WI38 (cell line): ENCODE data around the gene SPN.

Experiments
- H3K4me3 ChIP-seq: 2 replicates; pipeline ENCODE4 v1.5.1; 2011; ENCODE audit warnings: low read depth, mild to moderate bottlenecking, control low read depth, low read length
- TF ChIP-seq, protein P1 (sequence below): IDR thresholded peaks from 2 replicates; pipeline ENCODE4 v1.5.1; 2012; ENCODE audit warnings: low read depth, mild to moderate bottlenecking, control low read depth, low read length

The SPN gene

DNA sequence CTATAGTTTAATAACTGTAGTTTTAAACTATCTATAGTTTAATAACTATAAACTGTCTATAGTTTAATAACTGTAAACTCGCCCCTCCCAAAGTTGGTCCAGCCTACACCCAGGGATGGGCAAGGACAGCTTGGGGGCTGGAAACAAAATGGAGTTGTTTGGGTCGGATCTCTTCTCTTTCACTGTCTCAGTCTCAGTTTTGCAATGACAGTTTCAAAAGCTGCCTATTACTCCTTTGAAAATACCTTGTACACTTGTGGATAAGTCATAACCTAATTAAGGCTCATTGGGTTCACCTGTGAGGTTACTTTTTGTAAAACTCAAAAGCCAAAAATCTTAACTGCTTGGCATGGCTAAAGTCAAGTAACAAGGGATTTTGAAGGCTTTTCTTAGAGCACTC lies 51.3 kb downstream of the SPN start:
- TF ChIP-seq, protein P1, sequence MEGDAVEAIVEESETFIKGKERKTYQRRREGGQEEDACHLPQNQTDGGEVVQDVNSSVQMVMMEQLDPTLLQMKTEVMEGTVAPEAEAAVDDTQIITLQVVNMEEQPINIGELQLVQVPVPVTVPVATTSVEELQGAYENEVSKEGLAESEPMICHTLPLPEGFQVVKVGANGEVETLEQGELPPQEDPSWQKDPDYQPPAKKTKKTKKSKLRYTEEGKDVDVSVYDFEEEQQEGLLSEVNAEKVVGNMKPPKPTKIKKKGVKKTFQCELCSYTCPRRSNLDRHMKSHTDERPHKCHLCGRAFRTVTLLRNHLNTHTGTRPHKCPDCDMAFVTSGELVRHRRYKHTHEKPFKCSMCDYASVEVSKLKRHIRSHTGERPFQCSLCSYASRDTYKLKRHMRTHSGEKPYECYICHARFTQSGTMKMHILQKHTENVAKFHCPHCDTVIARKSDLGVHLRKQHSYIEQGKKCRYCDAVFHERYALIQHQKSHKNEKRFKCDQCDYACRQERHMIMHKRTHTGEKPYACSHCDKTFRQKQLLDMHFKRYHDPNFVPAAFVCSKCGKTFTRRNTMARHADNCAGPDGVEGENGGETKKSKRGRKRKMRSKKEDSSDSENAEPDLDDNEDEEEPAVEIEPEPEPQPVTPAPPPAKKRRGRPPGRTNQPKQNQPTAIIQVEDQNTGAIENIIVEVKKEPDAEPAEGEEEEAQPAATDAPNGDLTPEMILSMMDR, result no peak
- no peak overlapping the region for H3K4me3 ChIP-seq

DNA sequence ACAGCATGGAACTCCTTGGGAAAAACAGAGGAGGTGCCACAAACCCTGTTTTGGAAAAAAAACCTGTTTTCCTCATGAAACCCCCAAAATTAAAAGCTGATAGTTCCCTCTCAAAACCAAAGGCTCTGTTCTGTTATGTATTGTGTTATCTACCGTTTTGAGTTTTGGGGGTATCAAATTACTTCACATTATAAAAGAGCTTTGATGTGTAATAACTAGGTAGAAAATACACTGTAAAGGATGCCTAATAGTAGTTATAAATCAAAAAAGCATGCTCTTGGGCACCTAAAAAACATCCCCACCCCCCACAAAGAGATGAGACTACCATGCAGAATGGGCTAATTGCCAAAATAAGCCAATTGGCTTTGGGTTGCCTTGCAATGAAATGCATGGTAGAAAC lies 51.9 kb downstream of the SPN start:
- no peak overlapping the region for H3K4me3 ChIP-seq
- TF ChIP-seq, protein P1, result no peak

DNA sequence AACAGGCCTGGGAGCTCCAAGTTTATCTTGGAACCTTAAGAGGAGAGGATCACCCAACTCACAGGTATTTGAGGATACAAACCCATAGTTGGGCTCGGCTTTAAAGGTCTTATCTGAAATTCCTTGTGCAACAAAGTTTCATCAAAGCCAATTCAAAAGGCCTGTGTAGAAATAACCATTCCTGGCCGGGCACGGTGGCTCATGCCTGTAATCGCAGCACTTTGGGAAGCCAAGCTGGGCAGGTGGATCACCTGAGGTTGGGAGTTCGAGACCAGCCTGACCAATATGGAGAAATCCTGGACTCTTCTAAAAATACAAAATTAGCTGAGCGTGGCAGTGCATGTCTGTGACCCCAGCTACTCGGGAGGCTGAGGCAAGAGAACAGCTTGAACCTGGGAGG lies 54.1 kb downstream of the SPN start:
- H3K4me3 ChIP-seq, result no peak overlapping the region
- TF ChIP-seq, protein P1, result no peak

DNA sequence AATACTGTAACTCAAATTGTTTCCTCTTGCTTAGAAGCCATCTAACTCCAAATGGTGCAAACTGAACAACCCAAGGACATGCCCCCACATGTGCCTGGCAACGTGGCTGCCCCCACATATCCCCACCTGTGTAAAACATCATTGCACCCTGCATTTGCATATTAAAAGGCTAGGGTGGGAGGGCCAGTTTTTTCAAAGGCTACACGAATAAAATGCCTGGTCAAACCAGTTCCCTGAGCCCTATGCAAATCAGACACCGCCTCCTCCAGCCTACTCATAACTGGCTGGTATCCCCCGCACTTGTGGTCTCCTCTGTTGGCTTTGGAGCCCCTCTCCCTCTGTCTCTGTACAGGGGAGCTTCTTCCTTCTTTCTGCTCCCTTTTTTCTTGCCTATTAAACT lies 56.0 kb downstream of the SPN start:
- TF ChIP-seq, protein P1, result no peak
- H3K4me3 ChIP-seq, result no peak overlapping the region
